NCI-H1092 (cell line): ENCODE results near the gene OVOL3.
"Not testable (repeated sequence)": the region's sequence is repeated elsewhere in the genome, so short reads cannot be mapped to it uniquely, and the experiment has no call there.

Experiments used
- DNase-seq: peaks from one replicate; lab custom pipeline; 2025; lab: John Stamatoyannopoulos, UW

Gene OVOL3

DNA sequence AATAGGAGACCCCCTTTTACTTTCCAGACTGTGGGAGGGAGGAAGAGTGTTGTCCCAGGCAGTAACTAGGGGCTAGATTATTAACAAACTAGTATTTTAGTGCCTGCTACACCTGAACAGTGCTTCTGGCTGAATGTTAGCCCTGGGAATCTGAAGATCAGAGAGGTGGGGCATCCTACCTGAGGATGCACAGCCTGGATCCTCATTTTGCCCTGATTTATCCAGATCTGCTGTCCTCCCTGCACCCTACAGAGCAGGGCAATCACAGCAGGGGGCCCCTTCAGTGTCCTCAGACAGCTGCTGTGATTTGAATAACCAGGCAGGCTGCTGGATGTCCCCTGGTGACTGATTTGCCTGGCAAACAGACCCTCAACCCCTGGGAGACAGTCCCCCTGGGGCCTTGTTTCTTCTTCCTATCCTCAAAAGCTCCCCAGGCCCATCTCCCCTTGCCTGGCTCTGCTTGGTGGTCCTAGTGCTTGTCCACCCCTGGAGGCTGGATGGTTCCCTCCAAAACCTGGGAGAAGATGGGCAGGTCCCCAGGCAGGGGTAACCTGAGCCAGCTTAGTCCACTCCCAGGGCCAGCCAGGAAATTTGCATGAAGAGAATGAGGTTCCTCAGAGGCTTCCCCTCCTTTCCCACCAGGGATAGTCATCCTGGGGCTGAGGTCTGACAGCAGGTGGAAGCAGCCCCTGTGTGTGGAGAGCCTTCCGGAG, at the start of gene OVOL3:
TSS of gene OVOL3 (plus strand) at position 657 of the 713 bp plus-strand sequence. CDS start 60 bp downstream, outside the sequence.
- no peak for DNase-seq

DNA sequence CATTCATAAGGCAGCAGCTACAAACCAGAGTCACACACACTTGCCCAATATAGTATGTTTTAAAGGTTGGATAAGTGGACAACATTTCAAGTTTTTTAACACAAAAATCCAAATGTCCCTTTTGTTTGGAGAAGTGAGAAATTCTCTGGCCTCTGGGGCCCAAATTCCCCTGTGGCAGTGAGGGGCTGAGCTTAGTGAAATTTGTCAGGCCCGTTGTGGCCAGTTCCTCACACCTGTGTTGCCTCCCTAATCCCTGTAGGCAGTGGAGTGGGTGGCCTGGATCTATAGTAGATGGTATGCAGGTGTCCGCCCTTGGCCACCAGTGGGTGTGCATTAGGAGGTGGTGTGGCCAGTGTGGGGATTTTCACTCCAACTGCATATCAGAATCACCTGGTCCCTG, 49.6 kb upstream of the OVOL3 start:
- DNase-seq, result no peak

DNA sequence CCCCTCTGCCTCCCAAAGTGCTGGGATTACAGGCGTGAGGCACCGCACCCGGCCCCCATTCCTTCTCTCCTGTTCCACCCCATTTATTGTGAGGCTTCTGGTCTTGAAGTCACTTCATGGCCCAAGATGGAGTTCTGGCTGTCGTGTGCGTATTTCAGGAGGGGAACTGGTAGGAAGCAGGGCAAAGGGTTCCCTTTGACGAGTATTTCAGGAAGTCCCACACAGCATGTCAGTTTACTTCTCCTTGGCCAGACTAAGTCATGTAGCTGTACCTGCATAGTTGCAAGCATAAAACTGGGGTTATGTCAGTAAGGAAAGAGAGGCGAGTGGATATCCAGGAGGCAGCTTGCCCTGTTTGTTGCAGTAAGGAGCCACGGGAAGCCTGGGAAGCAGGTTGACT, 46.1 kb upstream of the OVOL3 start:
- DNase-seq, result no peak

DNA sequence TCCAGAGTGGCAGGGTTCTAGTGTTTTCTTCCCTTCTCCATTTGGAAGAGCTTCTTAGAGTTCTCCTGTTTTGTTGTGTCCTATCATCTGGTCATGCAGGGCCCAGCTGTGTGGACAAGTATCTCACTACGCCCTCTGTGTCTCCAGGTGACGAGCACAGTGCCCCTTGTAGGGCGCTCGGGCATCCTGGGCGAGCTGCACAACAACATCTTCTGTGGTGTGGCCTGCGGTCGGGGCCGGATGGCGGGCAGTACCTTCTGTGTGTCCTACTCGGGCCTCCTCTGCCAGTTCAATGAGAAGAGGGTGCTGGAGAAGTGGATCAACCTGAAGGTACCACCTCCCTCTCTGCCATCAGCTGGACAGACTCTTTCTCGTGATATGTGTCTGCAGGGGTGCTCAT, 43.3 kb upstream of the OVOL3 start:
- no peak for DNase-seq

DNA sequence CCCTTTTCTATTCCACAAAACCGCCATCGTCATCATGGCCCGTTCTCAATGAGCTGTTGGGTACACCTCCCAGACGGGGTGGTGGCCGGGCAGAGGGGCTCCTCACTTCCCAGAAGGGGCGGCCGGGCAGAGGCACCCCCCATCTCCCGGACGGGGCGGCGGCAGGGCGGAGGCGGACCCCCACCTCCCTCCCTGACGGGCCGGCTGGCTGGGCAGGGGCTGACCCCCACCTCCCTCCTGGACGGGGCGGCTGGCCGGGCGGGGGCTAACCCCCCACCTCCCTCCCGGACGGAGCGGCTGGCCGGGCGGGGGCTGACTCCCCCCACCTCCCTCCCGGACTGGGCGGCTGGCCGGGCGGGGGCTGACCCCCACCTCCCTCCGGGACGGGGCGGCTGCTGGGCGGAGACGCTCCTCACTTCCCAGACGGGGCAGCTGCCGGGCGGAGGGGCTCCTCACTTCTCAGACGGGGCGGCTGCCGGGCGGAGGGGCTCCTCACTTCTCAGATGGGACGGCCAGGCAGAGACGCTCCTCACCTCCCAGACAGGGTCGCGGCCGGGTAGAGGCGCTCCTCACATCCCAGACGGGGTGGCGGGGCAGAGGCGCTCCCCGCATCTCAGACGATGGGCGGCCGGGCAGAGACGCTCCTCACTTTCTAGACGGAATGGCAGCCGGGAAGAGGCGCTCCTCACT, 42.0 kb upstream of the OVOL3 start:
- DNase-seq, result not testable (repeated sequence)

DNA sequence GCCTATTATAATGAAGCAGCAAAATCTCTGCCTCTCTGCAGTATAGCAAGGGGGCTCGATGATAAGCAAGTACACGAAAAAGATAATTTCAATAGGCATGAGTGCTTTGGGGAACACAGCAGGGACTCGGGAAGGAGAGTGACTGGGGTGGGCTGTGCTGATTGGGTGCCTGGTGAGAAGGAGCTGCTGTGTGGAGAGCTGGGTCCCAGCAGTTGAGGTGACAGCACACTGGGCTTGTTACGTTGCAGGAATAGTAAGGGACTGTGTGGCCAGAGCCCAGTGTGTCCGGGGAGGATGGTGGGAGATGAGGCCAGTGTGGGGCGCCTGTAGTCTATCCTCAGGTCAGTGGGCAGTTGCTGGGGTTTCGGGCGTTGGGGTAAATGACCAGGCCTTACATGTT, 38.9 kb upstream of the OVOL3 start:
- DNase-seq, result no peak

DNA sequence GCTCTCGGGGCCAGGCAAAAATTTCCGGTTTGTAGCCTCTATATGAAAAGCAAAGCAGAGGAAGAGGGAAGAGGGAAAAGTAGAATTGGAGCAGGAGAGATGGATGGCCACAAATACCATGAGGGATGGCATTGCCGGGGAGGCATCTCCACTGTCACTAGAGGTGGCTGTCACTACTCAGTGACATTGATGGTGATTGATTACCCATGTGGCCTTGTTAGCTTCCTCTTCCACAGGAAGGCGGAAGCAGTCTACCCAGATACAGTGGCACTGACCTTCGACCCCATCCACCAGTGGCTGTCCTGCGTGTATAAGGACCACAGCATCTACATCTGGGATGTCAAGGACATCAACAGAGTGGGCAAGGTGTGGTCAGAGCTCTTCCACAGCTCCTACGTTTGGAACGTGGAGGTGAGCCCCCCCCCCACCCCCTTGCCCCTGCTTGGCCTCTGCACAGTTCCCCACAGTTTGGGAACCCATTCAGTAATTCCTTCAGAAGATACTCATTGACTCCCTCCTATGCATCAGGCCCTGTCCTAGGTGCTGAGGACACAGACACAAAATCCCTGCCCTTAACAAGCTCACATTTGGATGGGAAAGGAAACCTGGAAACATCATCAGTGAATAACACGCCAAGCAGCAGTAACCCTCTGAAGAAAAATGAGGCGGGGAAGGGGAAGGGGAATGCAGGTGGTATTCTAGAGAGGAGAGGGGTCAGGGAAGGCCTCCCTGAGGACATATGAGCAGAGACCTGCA, 37.6 kb upstream of the OVOL3 start:
- no peak for DNase-seq

DNA sequence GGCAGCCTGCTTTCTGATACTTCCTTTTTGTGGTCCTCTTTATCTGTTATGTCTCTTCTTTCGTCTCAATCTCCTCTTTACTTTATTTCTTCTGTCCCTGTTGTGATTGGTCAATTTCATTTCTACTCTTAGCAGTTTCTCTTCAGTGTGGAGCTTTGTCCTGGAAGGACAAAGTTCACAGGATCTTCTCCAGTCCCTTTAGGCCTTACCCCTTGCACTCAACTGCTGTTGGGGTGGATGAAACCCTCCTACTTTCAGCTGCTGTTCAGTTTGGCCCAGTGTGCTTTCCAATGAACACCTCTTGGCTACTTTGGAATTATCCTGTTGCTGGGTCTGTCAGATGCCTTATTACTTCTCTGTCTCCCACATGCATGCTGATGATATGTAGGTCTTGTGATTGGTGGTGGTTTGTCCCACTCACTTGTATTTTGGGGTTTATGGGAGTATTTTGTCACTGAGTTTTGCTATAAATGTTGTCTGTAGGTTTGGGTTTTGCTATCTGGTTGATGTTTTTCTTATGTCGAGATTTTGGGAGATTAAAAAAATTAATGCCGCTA, 31.5 kb upstream of the OVOL3 start:
- DNase-seq, result no peak

DNA sequence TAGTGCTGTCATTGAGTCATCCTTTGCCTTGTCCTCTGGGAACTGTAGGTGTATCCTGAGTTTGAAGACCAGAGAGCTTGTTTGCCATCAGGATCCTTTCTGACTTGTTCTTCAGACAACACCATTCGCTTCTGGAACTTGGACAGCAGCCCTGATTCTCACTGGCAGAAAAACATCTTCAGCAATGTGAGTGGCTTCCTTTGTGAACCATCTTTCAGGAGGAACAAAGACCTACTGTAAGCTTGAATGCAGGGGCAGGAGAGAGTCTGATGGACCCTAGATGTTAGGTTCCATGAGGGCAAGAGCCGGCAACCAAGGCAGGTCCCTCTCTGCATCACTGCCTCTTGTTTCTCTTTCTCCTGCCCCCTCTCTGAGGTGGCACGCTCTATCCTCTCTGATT, 29.6 kb upstream of the OVOL3 start:
- no peak for DNase-seq

DNA sequence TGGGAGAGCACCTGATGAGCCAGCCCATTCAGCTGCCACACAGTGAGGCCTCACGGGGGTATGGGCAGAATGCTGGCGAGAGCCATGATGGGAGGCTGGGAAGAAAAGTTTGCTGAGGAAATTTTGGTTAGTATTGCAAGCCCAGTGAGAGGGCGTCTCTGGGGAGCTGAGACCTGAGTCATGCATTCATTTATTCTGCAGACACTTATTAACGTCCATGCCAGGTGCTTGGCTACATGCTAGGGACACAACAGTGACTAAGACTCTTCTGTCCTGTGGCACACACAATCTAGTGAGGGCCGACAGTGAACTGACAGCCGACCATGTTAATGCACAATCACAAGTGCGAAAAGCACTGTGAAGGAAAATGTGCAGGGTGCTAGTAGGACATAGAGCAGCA, 29.0 kb upstream of the OVOL3 start:
- no peak for DNase-seq

DNA sequence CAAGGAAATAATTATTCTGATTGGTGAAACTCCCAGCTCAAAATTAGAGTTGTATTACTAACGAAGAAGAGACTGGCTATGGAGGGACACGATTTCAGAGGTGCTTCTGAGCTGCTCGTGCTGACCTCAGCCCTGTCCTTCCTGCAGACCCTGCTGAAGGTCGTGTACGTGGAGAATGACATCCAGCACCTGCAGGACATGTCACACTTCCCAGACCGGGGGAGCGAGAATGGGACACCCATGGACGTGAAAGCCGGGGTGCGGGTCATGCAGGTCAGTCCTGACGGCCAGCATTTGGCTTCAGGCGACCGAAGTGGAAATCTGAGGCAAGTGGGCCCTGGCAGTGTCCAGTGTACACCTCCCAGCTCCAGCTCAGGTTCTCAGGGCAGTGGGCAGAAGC, 28.0 kb upstream of the OVOL3 start:
- DNase-seq, result no peak

DNA sequence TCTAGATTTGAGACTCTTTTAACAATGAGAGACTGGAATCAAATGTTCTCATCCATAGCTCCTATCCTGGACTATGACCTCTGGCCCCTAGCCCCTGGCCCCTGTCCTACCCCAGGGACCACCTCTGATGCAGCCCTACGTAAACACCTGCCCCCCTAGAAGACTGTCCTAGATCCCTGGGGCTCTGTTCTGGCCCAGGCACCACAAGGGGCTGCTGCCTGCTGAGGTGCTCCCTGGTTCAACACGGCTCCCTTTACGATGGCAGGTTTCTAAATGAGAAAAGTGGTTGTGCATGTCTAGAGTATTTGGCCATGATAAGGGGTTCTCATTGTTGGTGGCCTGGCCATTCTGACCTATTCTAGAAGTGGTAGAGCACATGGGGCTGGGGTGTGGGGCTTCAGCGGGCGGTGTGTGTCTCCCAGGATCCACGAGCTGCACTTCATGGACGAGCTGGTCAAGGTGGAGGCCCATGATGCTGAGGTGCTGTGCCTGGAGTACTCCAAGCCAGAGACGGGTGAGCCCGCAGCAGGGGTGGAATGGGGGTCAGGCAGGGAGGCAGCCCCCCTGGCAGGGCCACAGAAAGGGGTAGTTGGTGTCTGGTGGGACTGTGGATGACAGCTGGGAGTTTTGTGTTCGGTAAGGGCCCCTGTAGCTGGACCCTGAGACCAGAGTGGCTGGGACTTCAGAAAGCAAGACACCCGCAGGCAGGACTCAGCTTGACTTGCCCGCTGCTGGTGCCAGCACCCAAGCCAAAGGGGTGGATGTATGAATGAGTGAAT, 26.5 kb upstream of the OVOL3 start:
- DNase-seq, result no peak

DNA sequence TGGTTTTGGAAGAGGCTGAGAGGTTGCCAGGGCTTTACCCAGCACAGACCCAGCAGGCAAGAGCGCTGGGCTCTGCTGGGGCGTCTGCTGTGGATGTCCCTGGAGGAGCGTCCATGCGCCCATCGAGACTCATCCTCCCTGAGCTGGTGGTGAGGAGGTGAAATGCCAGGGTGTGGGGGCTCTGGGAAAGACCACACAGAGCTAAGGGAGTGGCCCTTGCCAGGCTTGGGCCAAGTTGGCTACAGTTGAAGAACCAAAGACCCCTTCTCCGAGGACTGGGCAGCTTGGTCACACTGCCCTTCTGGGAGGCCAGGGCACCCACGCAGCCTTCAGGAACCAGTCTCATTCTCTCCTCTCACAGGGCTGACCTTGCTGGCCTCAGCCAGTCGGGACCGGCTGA, 24.6 kb upstream of the OVOL3 start:
- no peak for DNase-seq

DNA sequence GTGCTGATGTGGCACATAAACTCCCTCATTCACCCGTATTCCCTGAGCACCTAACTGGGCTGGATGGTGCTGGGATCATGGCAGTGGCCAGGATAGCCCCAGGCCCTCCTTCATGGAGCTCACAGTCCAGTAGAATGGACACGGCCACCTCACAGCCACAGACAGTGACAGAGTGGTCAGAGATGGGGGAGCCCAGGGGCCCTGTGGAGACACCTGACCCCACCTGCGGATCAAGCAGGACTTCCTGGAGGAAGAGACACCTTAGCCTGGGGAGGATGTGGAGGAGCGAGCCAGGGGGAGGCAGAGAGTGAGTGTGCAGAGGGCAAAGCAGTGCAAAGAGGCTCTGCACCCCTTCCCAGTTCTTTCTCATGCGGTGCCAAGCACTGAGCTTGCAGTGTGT, 21.1 kb upstream of the OVOL3 start:
- DNase-seq, result no peak

DNA sequence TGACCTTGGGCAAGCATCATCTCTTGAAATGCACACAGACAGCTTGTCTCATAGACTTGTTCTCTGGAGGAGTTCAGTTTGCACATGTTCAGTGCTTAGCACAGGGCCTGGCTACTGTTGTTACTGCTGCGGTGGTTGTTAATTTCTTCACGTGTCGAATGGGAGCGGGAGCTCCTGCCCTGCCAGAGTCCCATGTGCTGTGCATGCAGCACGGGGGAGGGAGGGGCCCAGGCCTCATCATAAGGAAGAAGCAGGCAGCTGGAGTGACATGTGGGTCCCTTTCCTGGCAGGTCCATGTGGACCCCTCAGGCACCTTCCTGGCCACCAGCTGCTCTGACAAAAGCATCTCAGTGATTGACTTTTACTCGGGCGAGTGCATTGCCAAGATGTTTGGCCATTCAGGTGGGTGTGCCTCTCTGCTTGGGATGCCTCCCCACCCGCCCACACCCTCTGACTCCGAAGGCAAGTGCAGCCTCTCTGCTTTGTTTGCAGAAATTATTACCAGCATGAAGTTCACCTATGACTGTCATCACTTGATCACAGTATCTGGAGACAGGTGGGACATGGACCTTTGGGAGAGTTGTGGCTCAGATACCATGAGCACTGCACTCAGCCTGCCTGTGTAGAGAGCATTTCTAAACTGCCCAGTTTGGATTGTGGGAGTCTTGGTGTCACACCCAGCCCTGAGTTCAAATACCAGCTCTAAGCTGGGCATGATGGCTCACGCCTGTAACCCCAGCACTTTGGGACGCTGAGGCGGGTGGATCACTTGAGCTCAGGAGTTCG, 19.8 kb upstream of the OVOL3 start:
- DNase-seq, result no peak

DNA sequence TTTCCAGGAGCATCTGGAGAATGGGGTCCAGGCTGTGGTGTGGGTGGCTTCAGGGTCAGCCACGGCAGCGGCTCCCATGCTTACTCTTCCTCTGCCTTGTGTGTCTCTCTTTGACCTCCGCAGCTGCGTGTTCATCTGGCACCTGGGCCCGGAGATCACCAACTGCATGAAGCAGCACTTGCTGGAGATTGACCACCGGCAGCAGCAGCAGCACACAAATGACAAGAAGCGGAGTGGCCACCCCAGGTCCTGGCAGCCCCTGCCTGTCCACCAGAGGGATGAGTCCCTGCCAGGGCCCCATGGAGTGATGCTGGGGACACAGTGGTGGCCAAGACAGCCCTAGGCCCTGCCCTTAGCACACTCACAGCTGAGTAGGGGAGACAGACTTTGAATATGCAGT, 18.4 kb upstream of the OVOL3 start:
- DNase-seq, result no peak

DNA sequence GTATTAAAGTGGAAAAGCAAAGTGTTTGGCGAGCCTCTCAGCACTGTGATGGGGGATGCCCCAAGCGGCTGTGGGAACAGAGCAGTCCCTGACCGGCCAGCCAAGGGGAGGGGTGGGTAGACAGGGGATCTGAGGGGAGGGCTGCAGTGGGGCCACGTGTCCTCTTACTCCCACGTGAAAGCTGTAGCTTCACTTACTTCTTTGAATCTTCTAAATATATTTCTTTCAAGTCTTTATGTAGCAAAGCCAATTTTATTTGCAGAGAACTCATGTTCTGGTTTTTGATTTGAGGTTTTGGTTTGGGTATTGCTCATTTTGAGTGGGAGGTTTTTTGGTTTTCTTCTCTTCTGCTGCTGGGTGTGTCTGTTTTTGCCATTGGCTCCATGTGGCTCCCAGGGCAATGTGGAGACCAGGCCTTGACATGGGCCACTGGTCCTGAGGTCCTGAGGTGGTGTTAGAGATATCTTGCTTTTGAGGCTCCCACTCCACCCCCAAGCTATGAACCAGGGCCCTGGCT, 17.7 kb upstream of the OVOL3 start:
- no peak for DNase-seq

DNA sequence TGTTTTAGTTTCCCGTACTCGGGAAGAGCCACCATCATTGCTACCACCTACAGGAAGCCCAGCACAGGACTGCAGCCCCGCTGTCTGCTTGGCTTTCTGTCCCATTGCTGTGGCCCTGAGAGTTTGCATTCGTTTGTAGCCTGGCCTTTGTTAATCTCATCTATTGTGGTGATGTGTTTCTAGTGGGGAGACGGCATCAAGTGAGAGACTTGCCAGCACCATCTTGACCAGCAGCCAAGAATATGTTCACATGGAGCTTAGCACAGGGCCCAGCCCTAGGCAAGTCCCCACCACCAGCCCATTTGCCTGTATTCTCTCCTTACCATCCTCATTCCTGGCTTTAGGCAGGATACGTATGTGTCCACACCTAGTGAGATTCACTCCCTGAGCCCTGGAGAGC, 17.3 kb upstream of the OVOL3 start:
- no peak for DNase-seq

DNA sequence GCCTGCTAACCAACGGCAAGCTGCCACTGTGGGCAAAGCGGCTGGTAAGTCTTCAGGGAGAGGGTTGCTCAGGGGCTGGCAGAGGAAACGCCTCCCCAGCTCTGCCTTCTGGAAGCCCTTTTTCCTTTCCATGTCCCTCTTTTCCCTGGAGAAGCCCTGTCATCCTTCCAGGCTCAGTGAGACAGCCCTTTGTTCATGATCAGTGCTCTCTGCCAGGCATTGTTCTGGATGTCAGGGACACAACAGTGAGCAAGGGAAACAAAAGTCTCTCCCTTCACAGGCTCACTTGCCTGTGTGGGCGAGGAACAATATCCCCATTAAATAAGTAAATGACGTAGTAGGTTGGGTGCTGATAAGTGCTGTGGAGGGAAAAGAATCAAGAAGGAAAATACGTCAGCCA, 13.9 kb upstream of the OVOL3 start:
- DNase-seq, result no peak

DNA sequence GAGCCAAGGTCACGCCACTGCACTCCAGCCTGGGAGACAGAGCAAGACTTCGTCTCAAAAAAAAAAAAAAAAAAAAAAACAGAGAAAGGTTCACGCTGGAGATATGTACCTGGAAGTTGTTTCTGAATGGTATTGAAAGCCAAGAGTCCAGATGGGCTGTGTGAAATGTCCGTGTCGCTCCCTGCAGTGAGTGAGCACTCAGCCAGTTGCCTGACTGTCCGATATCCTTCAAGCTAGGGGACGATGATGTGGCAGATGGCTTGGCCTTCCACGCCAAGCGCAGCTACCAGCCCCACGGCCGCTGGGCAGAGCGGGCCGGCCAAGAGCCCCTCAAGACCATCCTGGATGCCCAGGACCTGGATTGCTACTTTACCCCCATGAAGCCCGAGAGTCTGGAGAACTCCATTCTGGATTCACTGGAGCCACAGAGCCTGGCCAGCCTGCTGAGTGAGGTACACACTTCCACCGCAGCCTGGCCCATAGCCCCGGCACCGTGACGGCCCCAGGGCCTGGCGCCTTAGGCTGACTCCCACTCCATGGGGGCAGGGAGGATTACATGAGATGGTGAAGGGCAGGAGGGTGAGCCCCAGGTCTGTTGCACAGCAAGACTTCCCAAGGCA, 11.7 kb upstream of the OVOL3 start:
- DNase-seq, result no peak

DNA sequence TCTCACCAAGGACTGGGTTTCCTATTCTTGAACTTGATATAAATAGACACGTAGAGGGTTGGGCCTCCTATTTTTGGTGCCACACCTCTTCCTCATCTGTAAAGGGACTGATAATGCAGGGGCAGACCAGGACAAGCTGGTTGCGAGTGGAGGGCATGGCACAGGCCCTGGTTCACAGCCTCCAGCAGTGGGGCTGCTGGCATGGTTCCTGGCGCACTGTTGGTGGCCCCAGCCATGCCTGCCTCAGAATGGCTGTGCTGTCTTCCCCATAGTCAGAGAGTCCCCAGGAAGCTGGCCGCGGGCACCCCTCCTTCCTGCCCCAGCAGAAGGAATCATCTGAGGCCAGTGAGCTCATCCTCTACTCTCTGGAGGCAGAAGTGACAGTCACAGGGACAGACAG, 10.5 kb upstream of the OVOL3 start:
- DNase-seq, result no peak
